Cardiac fibroblast (primary cell): ENCODE results near the gene SPEG.

ENCODE experiments used
- DNase-seq, 2 donors: peaks; one replicate each; pipeline versions ENCODE4 v3.0.0 to v3.0.0-alpha.2; 2010; ENCODE audit warnings: low read depth in 2 of 2
- H3K4me3 ChIP-seq, 2 donors: replicated peaks in 1 of 2; 1 replicate in 1 of 2; 2 replicates in 1 of 2; pipeline ENCODE4 v1.5.1; 2011; ENCODE audit warnings: low read depth in 2 of 2, low read length in 2 of 2, mild to moderate bottlenecking in 2 of 2, moderate library complexity in 1 of 2
- CTCF ChIP-seq: IDR thresholded peaks from one replicate; pipeline ENCODE4 v1.5.1; 2011; ENCODE audit warnings: low read depth, mild to moderate bottlenecking, low read length, inconsistent platforms

The SPEG gene

DNA sequence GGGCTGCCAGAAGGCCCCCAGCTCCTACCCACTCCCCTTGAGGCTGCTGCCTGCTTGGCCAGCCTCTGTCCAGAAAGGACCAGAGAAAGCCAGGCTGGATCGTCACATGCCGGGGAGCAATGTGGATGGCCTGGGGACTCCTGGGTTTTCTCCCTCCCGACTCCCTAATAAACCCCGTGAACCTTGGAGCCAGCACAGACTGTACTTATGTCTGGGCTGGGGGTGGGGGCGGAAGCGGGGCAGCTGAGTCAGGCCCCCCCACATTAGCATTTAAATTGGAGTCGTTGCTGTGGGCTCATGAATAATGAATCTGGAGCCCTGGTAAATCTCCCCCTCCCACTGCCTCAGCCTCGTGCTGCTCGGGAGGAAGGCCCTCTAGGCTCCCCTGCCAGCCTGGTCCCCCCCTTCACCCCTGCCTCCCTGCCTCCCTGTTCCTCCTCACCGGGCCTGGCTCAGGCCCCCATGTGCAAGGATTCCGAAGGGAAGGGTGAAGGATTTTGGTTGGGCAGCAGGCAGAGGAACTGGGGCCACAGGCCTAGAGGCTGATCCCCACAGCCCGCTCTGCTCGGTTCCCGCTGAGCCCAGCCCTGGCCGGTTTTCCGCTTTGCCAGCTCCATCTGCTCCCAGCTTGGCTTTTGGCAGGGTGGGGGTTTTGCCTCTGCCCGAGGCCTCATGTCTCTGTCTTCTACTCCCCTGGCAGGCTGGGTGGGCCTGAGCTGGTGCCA, 72.3 kb downstream of the SPEG start:
- no peak overlapping the region for H3K4me3 ChIP-seq
- no peak for TF ChIP-seq CTCF
- DNase-seq: no peak

DNA sequence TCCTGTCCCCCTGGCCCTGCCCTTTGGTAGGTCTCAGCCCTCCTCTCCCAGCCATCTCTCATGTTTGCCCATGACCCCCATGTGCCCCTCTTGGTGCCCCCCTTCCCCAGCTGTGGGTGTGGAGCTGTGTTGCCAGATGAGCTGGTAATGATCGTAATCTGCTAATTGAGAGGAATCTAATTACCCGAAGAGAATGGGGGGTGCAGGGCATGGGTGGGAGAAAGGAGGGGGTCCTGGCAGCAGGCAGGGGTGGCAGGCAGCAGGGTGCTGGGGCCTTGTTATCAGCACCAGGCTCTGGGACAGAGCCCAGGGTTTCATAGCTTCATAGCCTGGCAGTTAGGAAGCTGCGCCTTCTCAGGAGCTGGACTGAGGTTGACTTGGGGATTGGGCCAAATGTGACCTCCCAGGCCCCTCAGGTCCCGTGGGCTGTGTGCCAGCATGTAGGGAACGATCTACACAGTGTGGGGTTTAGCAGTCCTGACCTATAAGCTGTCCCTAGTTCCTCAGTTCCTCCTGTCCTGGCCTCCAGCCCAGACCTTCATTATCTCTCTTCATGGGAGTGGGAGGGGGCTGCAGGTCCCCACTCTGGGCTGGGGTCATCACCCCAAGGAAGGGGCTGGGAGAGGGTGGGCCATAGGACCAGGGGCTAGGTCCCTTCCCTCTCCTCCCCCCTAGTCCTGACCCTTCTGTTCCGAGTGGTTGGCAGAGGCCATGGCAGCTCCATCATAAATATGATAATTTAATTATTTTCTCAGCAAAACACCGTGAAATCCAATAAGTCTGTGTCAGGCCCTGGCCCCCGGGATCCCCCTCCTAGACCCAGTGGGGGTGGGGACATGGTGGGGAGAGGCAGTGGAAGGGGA, 73.2 kb downstream of the SPEG start:
- no peak overlapping the region for H3K4me3 ChIP-seq
- TF ChIP-seq CTCF: no peak
- DNase-seq: no peak

DNA sequence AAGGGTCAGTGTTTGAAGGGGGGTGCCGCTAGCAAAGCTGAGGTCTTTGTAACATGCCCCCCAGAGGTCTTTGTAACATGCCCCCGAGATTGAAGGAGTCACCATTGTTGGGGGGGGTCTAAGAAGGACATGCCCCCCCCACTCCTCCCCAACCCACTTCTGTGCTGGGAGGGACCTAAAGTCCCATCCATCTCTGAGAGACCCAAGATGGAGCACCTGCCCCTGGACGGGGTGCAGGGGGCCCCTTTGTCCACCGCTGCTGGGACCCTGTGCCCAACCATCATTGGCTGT, 73.7 kb downstream of the SPEG start:
- no peak for TF ChIP-seq CTCF
- H3K4me3 ChIP-seq: no peak overlapping the region
- DNase-seq: no peak

GRCh38 chr2:219508971-219509779, 74.5 kb downstream of the SPEG start:
- no peak for DNase-seq
- TF ChIP-seq CTCF: no peak
- H3K4me3 ChIP-seq: no peak overlapping the region

DNA sequence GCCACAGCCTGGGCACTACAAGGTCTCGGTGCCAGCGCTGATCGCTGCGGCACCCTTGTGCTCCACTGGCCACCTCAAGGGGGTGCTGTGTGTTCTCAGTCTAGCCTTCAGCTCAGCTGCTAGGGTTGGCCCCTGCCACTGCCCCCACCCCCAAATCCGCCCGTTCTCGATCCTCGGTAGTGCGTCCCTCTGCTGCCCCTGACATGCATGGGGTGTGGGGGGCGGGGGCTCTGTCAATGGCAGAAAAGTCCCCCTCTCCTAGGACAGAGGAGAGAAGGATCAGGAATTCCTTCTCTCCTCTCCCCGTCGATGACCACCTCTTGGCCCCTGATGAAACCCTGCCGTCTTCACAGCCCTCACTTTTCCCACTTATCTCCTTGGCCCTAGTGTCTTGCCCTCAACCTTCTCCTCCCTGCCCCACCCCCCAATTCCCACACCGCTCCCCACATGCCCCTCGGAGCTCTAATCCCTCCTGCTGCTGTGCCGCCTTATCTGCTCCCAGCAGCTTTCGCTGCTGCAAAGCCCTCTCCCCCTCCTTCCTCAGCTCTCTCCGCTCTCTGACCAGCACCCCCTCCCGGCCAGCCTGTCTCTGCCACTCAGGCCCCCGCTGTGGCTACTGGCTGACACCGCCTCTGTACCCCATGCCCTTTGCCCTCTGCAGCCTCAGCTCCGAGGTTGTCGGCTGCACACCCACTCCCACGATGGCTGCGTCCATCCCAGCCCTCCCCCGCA, 75.3 kb downstream of the SPEG start:
- DNase-seq: peak; percentile 44 to 65
- TF ChIP-seq CTCF: peak; percentile 82
- H3K4me3 ChIP-seq: peak overlapping the region in 1 of 2 donors; percentile 23

DNA sequence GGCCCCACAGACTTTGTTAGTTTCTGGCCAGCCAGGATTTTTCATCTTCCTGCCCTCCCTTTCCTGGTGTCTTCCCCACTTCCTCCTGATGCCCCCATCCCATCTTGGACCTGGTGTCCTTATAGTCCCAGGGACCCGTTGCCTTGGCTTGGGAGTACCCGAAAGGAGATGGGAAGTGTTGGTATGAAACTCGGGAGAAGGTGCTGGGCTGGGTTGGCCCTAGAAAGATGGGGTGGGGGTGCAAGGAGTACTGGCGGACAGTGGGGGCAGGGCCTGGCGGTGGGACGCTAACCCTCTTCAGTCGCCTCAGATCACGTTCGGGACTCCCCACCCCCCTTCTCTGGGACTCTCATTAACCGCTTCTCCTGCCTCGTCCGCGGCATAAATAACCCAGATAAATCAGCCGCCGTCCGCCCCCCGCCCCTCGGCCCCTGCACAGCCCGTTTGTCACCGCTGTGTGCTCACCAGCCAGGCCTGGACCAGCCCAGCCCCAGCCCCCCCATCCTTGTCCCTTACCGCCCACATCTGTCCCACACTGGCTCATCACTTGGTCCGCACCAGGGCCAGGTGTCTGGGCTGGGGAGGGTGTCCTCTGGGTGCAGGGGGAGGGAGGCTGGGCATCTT, 76.0 kb downstream of the SPEG start:
- no peak for TF ChIP-seq CTCF
- DNase-seq: no peak
- peak overlapping the region in 1 of 2 donors; percentile 23 for H3K4me3 ChIP-seq
